Measurements from ENCODE around the gene OSR1. TPM values are rescaled to one million over a fixed set of nuclear protein-coding genes. Genes with fewer than 3 reads are reported as not detected.

OSR1 gene
- total and polyA plus RNA-seq, 3 experiments from 2014 or later: not detected

DNA sequence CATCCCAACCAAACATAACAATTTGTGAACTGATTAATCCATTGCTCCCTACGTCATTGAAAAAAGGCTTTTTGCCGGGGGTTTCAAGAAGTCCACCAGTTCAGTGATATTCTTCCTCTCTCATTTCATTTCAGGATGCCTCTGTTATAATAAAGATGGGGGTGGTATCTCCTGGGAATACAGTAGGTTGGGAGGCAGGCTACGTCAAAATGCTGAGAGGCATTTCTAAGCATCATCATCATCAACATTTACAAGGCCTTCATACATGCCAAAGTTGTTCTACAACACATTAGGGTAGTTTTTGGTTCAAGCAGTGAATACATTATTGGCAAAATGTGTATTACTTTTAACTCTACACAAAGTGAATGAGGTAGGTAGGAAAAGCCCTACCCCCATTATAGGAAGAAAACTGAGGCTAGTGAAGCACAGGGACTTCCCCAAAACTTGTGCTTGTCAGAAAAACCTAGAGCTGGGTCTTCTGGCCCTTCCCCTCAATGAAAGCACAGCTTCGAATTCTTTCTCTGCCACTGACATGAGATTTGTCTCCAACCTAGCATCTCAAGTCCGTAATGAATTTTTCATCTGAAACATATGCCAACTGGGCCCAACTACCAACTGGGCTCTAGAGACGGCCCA lies 11.3 kb downstream of the OSR1 start:
- ChIA-PET POLR2A (interaction anchor here (1.0 to 1.8 kb wide), 7 partner anchors 13 to 801 kb away, joined by 4 to 17 read pairs (median 5); partner anchors contain the start of genes LAPTM4A, RDH14 and TTC32), CTCF (interaction anchor here (0.9 to 4.9 kb wide), 5 partner anchors 8 to 1304 kb away, joined by 3 to 28 read pairs (median 5); partner anchors contain the start of genes HS1BP3 and OSR1)
- H3K27me3 Mint-ChIP-seq: peaks cover 31 to 38% of the 10 kb centered on the region in 2 donors
- peaks cover 34% of the 10 kb centered on the region for H3K27me3 ChIP-seq (ENCODE audit: insufficient read depth, low read length, poor library complexity, severe bottlenecking)
- H3K4me3 Mint-ChIP-seq: peak overlapping the region; percentile 92 to 98 (median 96)
- H3K9me3 ChIP-seq (ENCODE audit: low read length): no peaks in the 10 kb centered on the region
- peaks cover 0 to 2% (median 0%) of the 10 kb centered on the region in 5 donors for H3K9me3 Mint-ChIP-seq
- peak overlapping the region; percentile 90 for H3K27ac ChIP-seq (ENCODE audit: low read depth, low read length)
- H3K36me3 ChIP-seq (ENCODE audit: insufficient read depth, low read length): no peaks in the 10 kb centered on the region
- peaks cover 25 to 49% (median 26%) of the 10 kb centered on the region in 3 donors for H3K4me1 Mint-ChIP-seq
- peaks cover 3 to 13% (median 9%) of the 10 kb centered on the region in 3 donors for H3K36me3 Mint-ChIP-seq
- peak overlapping the region; percentile 86 for H3K4me3 ChIP-seq (ENCODE audit: low read length)
- peak overlapping the region; percentile 97 to 99 (median 98) for H3K27ac Mint-ChIP-seq
- no peak for DNase-seq
- peaks cover 42% of the 10 kb centered on the region for H3K4me1 ChIP-seq (ENCODE audit: insufficient read depth, low read length)

GRCh38 chr2:19337742-19338141 lies 20.7 kb downstream of the OSR1 start:
- no peak for DNase-seq
- H3K4me1 ChIP-seq (ENCODE audit: insufficient read depth, low read length): no peaks in the 10 kb centered on the region
- ChIA-PET CTCF (no interaction called here), POLR2A (no interaction called here)
- Mint-ChIP-seq H3K27ac (peak overlapping the region in 1 of 8 donors; percentile 38), H3K36me3 (peaks cover 0 to 9% (median 6%) of the 10 kb centered on the region in 3 donors), H3K4me3 (no peak overlapping the region), H3K9me3 (no peaks in the 10 kb centered on the region), H3K4me1 (no peaks in the 10 kb centered on the region), H3K27me3 (no peaks in the 10 kb centered on the region)
- H3K4me3 ChIP-seq (ENCODE audit: low read length): no peak overlapping the region
- H3K36me3 ChIP-seq (ENCODE audit: insufficient read depth, low read length): no peaks in the 10 kb centered on the region
- H3K9me3 ChIP-seq (ENCODE audit: low read length): no peaks in the 10 kb centered on the region
- H3K27me3 ChIP-seq (ENCODE audit: insufficient read depth, low read length, poor library complexity, severe bottlenecking): no peaks in the 10 kb centered on the region
- H3K27ac ChIP-seq (ENCODE audit: low read depth, low read length): no peak overlapping the region

DNA sequence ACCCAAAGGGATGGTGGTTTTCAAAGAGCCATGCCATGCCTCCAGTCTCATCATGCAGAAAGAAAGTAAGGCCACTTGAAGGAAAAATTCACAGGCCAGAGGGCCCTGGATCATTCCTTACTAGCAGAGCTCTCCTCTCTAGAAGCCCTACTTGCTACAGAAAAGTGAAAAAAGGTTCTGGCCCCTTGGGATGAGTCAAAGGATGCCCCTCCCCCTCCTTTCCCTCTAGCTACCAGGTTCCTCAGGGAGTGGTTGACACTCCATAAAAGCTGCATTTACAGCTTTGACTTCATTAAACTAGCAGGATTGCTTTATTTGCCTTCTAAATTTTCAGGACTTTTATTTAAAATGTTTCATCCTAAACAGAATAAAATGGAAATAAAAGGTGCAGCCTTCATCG lies 21.2 kb downstream of the OSR1 start:
- POLR2A ChIA-PET: no interaction called here
- Mint-ChIP-seq H3K27ac (peak overlapping the region in 1 of 8 donors; percentile 65), H3K4me1 (no peaks in the 10 kb centered on the region), H3K36me3 (peaks cover 0 to 8% (median 4%) of the 10 kb centered on the region in 3 donors), H3K4me3 (no peak overlapping the region), H3K27me3 (no peaks in the 10 kb centered on the region), H3K9me3 (no peaks in the 10 kb centered on the region)
- DNase-seq: no peak
- Histone ChIP-seq H3K9me3 (ENCODE audit: low read length) (no peaks in the 10 kb centered on the region), H3K36me3 (ENCODE audit: insufficient read depth, low read length) (no peaks in the 10 kb centered on the region), H3K27ac (ENCODE audit: low read depth, low read length) (no peak overlapping the region), H3K27me3 (ENCODE audit: insufficient read depth, low read length, poor library complexity, severe bottlenecking) (no peaks in the 10 kb centered on the region), H3K4me1 (ENCODE audit: insufficient read depth, low read length) (no peaks in the 10 kb centered on the region), H3K4me3 (ENCODE audit: low read length) (no peak overlapping the region)
- CTCF ChIA-PET: no interaction called here

GRCh38 chr2:19336781-19337180 lies 21.6 kb downstream of the OSR1 start:
- Mint-ChIP-seq H3K4me3 (no peak overlapping the region), H3K36me3 (peaks cover 0 to 7% (median 2%) of the 10 kb centered on the region in 3 donors), H3K4me1 (no peaks in the 10 kb centered on the region), H3K27me3 (no peaks in the 10 kb centered on the region), H3K27ac (peak overlapping the region in 1 of 8 donors; percentile 65), H3K9me3 (no peaks in the 10 kb centered on the region)
- H3K27me3 ChIP-seq (ENCODE audit: insufficient read depth, low read length, poor library complexity, severe bottlenecking): no peaks in the 10 kb centered on the region
- no peak for DNase-seq
- no peaks in the 10 kb centered on the region for H3K36me3 ChIP-seq (ENCODE audit: insufficient read depth, low read length)
- no peak overlapping the region for H3K27ac ChIP-seq (ENCODE audit: low read depth, low read length)
- no peaks in the 10 kb centered on the region for H3K9me3 ChIP-seq (ENCODE audit: low read length)
- no peaks in the 10 kb centered on the region for H3K4me1 ChIP-seq (ENCODE audit: insufficient read depth, low read length)
- CTCF ChIA-PET: no interaction called here
- POLR2A ChIA-PET: no interaction called here
- no peak overlapping the region for H3K4me3 ChIP-seq (ENCODE audit: low read length)

DNA sequence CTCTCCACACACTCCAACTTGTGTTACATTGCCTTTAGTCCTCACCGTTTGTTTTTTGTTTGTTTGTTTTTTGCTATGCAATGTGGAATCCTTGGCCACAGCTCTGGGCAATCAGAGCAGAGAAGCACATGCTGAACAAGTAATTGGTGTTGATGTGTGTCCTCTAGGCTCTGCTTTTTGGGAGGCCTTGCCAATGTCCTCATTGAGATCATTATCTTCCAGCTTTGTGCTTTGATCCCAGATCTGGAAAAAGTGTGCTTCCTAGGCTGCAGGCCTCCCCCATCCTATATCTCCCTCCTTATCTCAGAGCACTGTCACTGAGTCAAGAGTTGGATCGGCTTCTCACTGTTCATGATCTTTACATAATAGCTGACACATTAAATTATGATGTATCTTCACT lies 25.9 kb downstream of the OSR1 start:
- H3K27ac Mint-ChIP-seq: no peak overlapping the region
- H3K4me3 Mint-ChIP-seq: no peak overlapping the region
- Histone ChIP-seq H3K27ac (ENCODE audit: low read depth, low read length) (no peak overlapping the region), H3K4me3 (ENCODE audit: low read length) (no peak overlapping the region), H3K9me3 (ENCODE audit: low read length) (no peaks in the 10 kb centered on the region), H3K4me1 (ENCODE audit: insufficient read depth, low read length) (no peaks in the 10 kb centered on the region), H3K27me3 (ENCODE audit: insufficient read depth, low read length, poor library complexity, severe bottlenecking) (no peaks in the 10 kb centered on the region), H3K36me3 (ENCODE audit: insufficient read depth, low read length) (no peaks in the 10 kb centered on the region)
- ChIA-PET CTCF (no interaction called here), POLR2A (no interaction called here)
- H3K36me3 Mint-ChIP-seq: peaks cover 0 to 2% (median 2%) of the 10 kb centered on the region in 3 donors
- DNase-seq: no peak
- H3K4me1 Mint-ChIP-seq: no peaks in the 10 kb centered on the region
- no peaks in the 10 kb centered on the region for H3K9me3 Mint-ChIP-seq
- H3K27me3 Mint-ChIP-seq: peaks cover 0 to 3% of the 10 kb centered on the region in 2 donors

DNA sequence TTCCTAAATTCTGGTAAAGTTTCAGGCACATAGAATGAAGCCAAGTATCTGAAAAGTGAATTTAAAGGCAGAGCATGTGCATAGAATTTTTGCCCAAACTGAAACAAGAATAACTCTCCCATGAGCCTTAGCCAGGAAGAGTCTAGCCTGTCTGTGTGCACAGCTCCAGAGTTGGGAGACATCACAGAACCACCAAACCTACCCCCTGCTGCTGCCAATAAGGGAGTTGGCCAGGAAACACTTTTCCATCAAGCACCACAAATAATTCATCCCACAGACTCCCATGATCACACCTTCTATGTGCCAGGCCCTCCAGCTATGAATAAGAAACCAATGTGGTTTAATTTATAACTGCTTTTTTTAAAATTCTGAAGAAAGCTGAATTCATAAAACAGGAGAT lies 27.0 kb downstream of the OSR1 start:
- Mint-ChIP-seq H3K36me3 (peaks cover 0 to 2% (median 0%) of the 10 kb centered on the region in 3 donors), H3K27me3 (peaks cover 0 to 3% of the 10 kb centered on the region in 2 donors), H3K4me3 (no peak overlapping the region), H3K4me1 (no peaks in the 10 kb centered on the region), H3K9me3 (no peaks in the 10 kb centered on the region), H3K27ac (no peak overlapping the region)
- ChIA-PET POLR2A (no interaction called here), CTCF (no interaction called here)
- Histone ChIP-seq H3K36me3 (ENCODE audit: insufficient read depth, low read length) (no peaks in the 10 kb centered on the region), H3K27me3 (ENCODE audit: insufficient read depth, low read length, poor library complexity, severe bottlenecking) (no peaks in the 10 kb centered on the region), H3K4me1 (ENCODE audit: insufficient read depth, low read length) (no peaks in the 10 kb centered on the region), H3K9me3 (ENCODE audit: low read length) (no peaks in the 10 kb centered on the region), H3K27ac (ENCODE audit: low read depth, low read length) (no peak overlapping the region), H3K4me3 (ENCODE audit: low read length) (no peak overlapping the region)
- no peak for DNase-seq

- Histone ChIP-seq H3K27ac (ENCODE audit: low read depth, low read length) (no peak overlapping the region), H3K4me3 (ENCODE audit: low read length) (no peak overlapping the region), H3K9me3 (ENCODE audit: low read length) (no peaks in the 10 kb centered on the region), H3K27me3 (ENCODE audit: insufficient read depth, low read length, poor library complexity, severe bottlenecking) (no peaks in the 10 kb centered on the region), H3K4me1 (ENCODE audit: insufficient read depth, low read length) (no peaks in the 10 kb centered on the region), H3K36me3 (ENCODE audit: insufficient read depth, low read length) (no peaks in the 10 kb centered on the region)
- H3K27me3 Mint-ChIP-seq: peaks cover 0 to 3% of the 10 kb centered on the region in 2 donors
- ChIA-PET POLR2A (no interaction called here), CTCF (no interaction called here)
- no peak overlapping the region for H3K27ac Mint-ChIP-seq
- peaks cover 0 to 2% (median 0%) of the 10 kb centered on the region in 3 donors for H3K36me3 Mint-ChIP-seq
- H3K4me1 Mint-ChIP-seq: no peaks in the 10 kb centered on the region
- H3K9me3 Mint-ChIP-seq: no peaks in the 10 kb centered on the region
- no peak for DNase-seq
- no peak overlapping the region for H3K4me3 Mint-ChIP-seq
Measured at GRCh38 chr2:19330436-19330835, 28.0 kb downstream of the OSR1 start.

DNA sequence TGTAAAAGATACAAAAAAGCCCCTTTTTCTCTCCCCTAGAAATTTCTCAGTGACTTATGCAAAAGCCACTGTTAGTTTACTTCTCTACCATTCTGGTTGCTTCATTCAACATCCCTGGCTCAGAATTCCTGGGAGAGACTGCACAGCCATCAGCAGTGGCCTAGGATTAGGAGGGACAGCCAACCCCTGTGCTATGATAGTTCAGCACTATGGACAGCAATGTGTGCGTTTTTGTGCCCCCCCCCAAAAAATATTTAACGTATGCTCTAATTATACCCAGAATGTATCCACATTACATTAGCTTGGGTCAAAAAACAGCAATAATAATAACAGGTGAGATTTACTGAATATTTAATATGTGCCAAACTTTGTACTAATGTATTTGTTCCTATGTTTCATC lies 29.0 kb downstream of the OSR1 start:
- no peaks in the 10 kb centered on the region for H3K36me3 ChIP-seq (ENCODE audit: insufficient read depth, low read length)
- Mint-ChIP-seq H3K4me1 (no peaks in the 10 kb centered on the region), H3K4me3 (no peak overlapping the region), H3K9me3 (no peaks in the 10 kb centered on the region), H3K36me3 (peaks cover 0 to 2% (median 1%) of the 10 kb centered on the region in 3 donors), H3K27me3 (peaks cover 0 to 3% of the 10 kb centered on the region in 2 donors), H3K27ac (no peak overlapping the region)
- no peak for DNase-seq
- H3K9me3 ChIP-seq (ENCODE audit: low read length): no peaks in the 10 kb centered on the region
- H3K27ac ChIP-seq (ENCODE audit: low read depth, low read length): no peak overlapping the region
- no peaks in the 10 kb centered on the region for H3K27me3 ChIP-seq (ENCODE audit: insufficient read depth, low read length, poor library complexity, severe bottlenecking)
- ChIA-PET CTCF (no interaction called here), POLR2A (no interaction called here)
- H3K4me1 ChIP-seq (ENCODE audit: insufficient read depth, low read length): no peaks in the 10 kb centered on the region
- H3K4me3 ChIP-seq (ENCODE audit: low read length): no peak overlapping the region

Measured in CD8-positive, alpha-beta memory T cell (primary cell).